HG03432 (cell line): ENCODE results near the gene PLA2G4E.
A peak's percentile ranks its signal among the peaks of the same experiment; 100 is the strongest.

Experiments
- ATAC-seq: cut with Tn5 transposase; IDR thresholded peaks from one replicate; pipeline ENCODE4 v1.9.1; 2021; ENCODE audit warnings: mild to moderate bottlenecking, moderate library complexity; ENCODE audit not compliant: unreplicated experiment

The PLA2G4E gene

GRCh38 chr15:41979493-41980266 lies 41.2 kb downstream of the PLA2G4E start:
- ATAC-seq, result no peak

GRCh38 chr15:41978534-41978933 lies 42.3 kb downstream of the PLA2G4E start:
- ATAC-seq, result no peak

DNA sequence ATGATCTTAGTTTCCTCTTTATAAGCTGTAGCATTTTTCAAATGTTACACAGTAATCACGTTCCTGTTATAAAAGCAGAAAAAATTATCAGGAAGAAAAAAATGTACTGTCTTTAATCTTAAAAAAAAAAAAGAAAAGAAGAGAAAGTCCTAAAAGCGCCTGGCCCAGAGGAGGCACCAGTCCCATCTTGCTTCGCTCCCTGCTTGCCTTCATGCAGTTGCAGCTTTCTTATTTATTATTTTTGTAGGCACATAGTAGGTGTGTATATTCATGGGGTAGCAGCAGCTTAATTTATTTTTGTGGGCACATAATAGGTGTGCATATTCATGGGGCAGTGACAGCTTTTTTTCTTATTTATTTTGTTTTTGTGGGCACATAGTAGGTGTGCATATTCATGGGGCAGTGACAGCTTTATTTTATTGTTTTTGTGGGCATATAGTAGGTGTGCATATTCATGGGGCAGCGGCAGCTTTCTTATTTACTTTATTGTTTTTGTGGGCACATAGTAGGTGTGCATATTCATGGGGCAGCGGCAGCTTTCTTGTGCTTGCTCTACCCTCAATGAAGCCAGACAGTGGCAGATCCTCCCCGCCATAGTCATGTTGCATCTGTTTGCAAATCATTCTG lies 43.0 kb downstream of the PLA2G4E start:
- no peak for ATAC-seq

DNA sequence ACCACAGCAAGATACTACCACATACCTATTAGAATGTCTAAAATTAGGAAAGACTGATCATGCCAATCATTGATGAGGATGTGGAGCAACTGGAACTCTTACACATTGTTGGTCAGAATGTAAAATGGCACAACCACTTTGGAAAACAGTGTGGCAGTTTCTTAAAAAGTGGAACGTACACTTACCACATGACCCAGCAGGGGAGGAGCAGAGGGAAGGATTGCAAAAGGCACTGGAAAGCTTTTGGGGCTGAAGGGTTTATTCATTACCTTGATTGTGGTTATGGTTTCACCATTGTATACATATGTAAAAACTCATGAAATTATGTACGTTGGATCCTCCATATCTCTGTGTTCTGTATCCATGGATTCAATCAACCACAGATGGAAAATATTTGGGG lies 45.2 kb downstream of the PLA2G4E start:
- ATAC-seq, result no peak

DNA sequence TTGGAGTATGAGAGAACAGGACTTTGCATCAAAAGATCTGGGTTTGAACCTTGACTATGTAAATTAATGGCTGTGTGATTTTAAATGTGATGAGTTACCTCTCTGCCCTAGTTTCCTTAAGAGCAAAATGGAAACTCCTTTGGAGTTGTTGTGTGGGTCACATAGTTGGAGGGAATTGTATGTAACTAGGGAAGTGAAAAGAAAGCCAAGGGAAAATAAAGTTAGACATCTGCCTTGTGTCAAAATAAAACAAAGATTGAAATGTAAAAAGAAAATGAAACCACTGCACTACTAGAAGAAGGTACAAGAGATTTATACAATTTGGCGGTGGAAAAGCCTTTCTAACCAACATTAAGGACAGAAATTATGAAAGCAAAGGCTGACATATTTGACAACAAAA lies 46.8 kb downstream of the PLA2G4E start:
- ATAC-seq, result no peak

DNA sequence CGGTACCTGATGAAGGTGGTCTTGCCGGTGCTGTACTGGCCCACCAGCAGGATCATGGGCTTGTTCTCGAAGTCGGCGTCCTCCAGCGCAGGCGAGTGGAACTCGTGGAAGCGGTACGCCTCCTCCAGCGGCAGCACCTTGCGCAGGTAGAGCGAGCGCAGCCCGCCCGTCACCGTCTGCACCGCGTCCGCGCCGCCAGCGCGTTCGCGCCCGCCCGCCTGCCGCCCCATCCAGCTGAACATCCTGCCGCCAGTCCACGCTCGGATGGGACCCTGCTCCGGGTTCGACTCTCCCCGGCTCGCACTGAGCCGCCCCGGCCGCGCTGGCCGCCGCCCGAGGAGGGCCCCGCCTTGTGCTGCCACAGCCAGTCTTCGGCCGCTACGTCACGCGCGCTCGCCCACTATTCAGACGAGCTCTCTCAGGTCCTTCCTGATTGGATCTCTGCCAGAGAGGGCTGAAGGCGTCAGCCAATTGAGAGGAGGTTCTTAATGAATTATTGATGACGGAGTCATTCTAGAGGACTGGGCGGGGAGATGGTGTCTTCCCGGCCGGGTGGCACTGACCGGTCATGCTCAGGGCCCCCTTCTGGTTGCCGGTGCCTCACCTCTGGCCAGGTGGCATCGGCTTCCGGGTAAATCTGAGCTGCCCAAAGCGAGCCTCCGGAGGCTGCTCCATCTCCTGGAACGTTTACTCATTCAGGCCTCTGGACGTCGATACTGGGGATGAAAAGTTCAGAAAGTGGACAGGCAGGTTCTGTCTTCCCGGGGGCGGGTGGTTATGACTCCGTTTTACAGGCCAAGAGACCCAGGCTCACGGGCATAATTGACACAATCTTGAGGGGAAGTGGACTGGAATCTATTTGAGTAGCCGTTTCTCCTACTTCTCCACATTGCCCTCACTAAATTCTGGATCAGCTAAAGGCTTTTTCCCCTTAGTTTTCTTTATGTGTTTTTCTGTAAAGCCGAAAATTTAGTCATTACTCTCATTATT lies 48.3 kb downstream of the PLA2G4E start, which contains the start of gene EHD4:
Gene EHD4 (minus strand): TSS at position 305 of the 990 bp plus-strand sequence. CDS start 63 bp downstream, at position 242.
- peak; percentile 78 for ATAC-seq

GRCh38 chr15:41971895-41972252 lies 49.0 kb downstream of the PLA2G4E start:
- peak; percentile 29 for ATAC-seq

GRCh38 chr15:41971089-41971894 lies 49.5 kb downstream of the PLA2G4E start:
- peak; percentile 50 for ATAC-seq

DNA sequence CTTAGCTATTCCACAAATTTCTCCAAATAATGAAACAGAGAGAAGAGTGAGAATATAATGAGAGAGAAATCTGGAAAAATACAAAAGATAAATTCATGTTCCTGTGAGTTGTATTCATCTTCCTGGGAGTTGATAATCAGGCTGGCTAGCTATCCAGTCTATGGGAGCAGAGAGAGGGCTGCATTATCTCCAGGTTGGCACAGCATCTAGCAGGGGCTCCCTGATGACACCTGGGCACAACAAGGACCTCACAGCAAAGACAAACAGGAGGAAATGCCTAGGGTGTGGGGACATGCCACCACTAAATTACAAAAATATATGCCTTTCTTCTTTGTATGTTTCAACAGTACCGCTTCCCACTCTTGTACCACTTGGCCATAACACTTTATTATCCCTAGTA lies 50.4 kb downstream of the PLA2G4E start:
- no peak for ATAC-seq

DNA sequence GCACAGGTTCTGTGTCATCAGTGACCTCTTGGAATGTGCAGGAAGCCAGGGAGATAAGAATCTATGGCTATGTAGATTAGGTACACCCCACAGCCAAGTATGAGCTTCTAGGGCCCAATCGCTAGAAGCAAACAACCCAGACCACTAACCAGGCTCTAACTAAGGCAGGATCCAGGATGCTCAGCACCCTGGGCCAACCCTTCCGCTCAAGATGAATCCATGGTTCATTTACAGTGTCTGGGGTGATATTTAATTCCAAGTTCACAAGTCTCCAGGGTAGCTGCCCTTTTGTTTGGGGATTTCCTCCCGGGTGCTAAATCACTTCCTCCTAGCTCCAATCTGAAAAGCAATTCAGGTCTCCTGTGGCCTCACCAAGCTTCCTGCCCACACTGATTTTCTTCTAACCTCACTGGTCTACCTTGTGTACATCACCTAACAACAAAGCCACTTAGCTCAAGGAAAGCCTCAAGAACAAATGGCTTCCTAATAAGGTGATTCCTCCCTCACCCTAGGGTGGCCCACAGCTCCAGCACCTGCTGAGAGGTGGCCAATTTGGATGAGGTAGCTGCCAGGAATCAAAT lies 50.9 kb downstream of the PLA2G4E start:
- no peak for ATAC-seq

- ATAC-seq, result no peak
These were observed 52.1 kb downstream of the PLA2G4E start for GRCh38 chr15:41968701-41969100.

DNA sequence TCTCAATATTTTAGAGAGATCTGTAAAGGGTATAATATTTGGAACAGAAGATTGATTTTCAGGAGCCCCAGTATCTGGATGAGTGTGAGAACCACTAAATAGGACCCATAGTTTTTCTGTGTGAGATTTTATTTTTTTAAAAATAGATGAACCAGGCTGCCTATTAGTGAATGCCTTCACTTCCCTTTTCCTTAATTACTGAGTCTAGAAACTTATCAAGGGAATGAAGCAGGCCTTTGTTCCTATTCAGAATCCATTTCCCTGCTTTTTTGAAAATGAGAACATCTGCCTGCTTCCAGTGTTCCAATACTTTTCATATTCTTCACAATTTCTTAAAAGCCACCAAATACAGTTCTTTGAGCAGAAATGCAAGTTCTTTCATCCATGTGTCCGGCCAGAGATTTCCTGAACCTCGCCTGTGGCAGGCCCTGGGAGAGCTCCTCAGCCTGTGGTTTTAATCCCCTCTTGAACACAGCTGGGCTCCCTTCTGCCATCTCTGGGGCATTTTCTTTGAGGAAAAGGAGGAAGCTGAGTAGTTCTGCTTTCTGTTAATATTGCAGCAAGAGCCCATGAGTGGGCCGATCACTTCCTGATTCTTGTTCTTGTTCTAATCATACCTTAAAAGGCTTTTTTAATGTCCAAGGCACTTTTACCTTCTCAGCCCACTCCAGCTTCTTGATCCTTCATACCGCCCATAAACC lies 53.2 kb downstream of the PLA2G4E start:
- no peak for ATAC-seq

DNA sequence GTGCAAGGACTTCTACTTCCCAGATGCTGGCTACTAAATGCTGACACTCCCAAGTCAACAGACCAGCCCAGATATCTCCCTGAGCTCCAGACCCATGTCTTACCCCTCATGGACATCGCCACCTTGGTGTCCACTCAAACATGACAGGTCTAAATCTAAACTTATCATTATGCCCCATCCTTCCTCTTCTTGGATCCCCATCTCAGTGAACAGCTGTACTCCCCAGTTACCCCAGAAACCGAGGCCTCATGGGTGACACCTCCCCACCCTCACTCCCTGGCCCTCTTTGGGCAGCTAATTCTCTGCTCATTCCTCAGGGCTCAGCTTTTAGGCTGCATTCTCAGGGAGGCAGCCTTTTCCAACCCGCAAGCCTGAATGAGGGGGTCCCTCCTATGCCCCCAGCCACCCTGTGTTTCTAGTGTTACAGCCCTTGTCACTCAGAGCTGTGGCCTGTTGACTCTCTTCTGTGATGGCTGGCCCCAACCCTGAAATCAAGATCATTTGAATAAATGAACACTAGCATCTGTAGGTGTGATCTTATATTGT lies 53.8 kb downstream of the PLA2G4E start:
- ATAC-seq, result no peak

DNA sequence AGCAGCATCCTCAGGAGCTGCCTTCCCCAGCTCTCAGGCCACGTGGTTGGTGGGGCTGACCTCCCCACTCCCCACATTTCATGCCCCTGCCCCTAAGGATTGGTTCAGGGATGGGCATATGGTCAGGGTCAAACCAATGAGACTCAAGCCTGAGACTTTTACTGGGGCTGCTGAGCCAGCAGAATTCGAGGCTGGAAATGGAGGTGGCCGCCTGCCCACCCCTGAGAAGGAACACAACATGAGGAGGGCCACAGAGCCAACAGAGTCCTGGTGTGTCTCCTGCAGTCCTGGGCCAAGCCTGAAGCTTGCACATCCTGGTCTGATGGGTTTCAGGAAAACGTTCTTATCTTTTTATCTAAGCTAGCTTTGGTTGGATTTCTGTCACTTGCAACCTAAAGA lies 54.4 kb downstream of the PLA2G4E start:
- no peak for ATAC-seq

DNA sequence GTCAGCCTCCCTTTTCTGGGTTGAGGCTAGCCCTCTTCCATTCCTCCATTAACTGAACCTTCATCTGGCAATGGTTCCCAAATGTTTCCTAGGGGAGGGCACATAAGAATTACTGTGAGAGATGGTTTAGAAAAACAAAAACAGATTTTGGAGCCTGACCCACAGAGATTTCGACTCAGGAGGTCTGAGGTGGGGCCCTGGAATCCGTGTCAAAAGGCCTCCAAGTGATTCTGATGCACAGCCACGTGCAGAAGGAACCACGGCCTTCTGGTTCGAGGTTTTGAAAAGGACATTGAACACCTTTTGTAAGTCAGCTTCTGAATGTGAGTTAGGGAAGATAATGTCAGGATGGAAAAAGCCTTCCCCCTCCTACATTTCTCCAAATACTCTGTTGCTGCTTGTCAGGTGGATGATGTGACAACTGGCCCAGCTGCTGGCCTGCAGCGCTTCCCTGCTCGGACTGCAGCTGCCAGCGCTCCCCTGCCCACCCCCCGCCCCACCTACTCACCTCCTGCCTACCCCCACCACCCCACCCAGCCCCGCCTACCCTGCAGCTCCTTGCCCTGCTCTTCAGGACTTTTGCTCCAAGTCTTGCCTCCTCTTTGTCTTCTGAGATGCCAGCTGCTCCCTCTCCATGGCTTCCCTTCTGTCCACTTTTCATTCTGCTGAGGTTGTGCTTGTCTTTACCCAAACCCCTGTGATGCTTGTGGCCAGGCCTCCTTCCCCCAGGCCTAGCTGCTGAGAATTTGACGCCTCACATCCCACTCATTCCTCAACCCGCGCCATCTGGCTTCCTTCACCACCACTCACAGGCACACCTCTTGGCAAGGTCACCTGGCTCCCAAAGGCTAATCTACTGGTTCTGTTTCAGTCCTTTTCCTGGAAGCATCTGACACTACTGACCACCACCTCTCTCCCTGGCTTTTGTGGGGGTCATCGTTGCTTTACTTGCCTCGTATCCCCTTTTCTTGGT lies 55.1 kb downstream of the PLA2G4E start:
- ATAC-seq, result no peak

DNA sequence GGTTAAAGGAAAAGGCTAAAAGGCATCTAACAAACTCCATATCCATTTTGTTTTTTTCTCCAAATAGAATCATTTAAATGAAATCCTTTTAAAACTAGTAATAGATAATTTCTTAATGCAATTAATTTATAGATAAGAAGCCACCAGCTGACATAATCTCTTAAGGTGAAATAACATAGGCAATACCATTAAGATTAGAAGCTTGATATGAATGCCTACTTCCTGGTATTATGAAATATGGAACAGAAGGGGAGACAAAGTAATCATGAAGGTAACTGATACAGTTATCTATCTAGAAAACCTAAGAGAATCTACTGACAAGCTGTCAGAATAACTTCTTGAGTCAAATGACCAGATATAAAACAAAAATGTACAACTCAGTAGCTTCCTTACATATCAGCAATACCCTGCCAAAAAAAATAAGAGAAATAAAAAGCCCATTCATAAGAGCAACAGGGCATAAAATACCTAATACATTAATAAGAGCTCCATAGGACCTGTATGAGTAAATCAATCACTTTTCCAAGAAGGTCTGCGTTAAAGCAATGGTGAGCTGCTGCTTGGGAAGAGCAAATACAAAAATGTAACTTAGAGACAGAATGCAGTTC lies 59.1 kb downstream of the PLA2G4E start:
- no peak for ATAC-seq

- no peak for ATAC-seq
These were observed 59.8 kb downstream of the PLA2G4E start for GRCh38 chr15:41961001-41961518.
